ENCODE data around the gene ZNF354C.
"Not testable (repeated sequence)": the region's sequence is repeated elsewhere in the genome, so short reads cannot be mapped to it uniquely, and the experiment has no call there.

Gene ZNF354C

GRCh38 chr5:179060116-179061008 lies at the start of gene ZNF354C:
TSS of gene ZNF354C (plus strand) at chr5:179060373. CDS start at chr5:179062069, 1,696 bp downstream.
- peak; percentile 74 to 79 (median 76) for DNase-seq (ENCODE audit: low read depth in 2 of 3, low spot score in 1 of 3)

GRCh38 chr5:179023528-179024189 lies 36.5 kb upstream of the ZNF354C start, which contains the start of gene ZNF879:
TSS of gene ZNF879 (plus strand) at chr5:179023804. CDS start at chr5:179025005, 1,201 bp downstream.
- DNase-seq (ENCODE audit: low read depth in 2 of 3, low spot score in 1 of 3): peak; percentile 84 to 87 (median 86)

DNA sequence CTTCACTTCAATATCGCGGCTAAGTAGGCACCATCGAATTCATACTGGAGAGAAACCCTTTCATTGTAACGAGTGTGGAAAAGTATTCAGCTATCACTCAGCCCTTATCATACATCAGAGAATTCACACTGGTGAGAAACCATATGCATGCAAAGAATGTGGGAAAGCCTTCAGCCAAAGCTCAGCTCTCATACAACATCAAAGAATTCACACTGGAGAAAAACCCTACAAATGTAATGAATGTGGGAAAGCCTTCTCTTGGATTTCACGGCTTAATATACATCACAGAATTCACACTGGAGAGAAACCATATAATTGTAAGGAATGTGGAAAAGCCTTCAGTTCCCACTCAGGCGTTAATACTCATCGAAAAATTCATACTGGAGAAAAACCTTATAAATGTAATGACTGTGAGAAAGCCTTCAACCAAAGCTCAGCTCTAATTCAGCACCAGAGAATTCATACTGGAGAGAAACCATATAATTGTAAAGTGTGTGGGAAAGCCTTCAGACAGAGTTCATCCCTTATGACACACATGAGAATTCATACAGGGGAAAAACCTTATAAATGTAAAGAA lies 27.1 kb upstream of the ZNF354C start:
- no peak for DNase-seq (ENCODE audit: low read depth in 2 of 3, low spot score in 1 of 3)

DNA sequence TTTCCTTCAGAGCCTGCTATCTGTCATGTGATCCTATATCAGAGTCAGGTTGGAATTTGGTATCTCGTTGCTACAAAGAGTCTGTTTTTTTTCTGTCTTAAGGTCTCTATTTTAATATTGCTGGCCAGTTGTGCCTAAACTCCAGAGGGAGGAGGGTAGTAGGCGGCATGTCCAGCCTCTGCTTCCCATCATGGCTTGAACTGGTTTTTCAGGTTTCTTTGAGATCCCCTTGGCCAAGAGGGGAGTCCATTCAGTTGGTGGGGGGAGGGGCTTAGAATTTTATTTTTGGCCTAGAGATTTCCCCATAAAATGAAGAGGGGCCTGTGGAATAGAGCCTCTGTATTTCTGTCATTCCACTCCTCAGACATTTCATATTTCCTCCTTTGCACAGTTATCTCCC lies 15.4 kb upstream of the ZNF354C start:
- DNase-seq (ENCODE audit: low read depth in 2 of 3, low spot score in 1 of 3): no peak

GRCh38 chr5:179051784-179052183 lies 8.4 kb upstream of the ZNF354C start:
- DNase-seq (ENCODE audit: low read depth in 2 of 3, low spot score in 1 of 3): no peak

GRCh38 chr5:179054036-179054785 lies 6.0 kb upstream of the ZNF354C start:
- no peak for DNase-seq (ENCODE audit: low read depth in 2 of 3, low spot score in 1 of 3)

- DNase-seq (ENCODE audit: low read depth in 2 of 3, low spot score in 1 of 3): no peak
Measured at GRCh38 chr5:179054876-179055275, 5.3 kb upstream of the ZNF354C start.

GRCh38 chr5:179055436-179055835 lies 4.7 kb upstream of the ZNF354C start:
- no peak for DNase-seq (ENCODE audit: low read depth in 2 of 3, low spot score in 1 of 3)

DNA sequence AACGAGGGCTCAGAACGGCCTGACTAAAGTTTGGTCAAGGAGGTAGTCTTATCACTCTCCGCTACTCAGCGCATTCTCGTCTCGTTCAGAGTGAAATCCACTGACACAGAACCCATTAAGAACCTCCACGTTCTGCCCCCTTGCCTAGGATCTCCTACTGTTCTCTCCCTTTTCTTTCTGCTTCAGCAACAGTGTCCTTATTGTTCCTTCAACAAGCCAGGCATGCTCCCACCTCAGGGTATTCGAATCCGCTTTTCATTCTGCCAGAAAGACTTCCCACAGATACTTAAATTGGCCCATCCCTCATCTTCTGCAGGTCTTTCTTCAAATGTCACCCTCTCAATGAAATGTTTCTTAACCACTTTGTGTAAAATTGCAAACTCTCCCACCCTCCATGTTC lies 4.3 kb upstream of the ZNF354C start:
- DNase-seq (ENCODE audit: low read depth in 2 of 3, low spot score in 1 of 3): no peak

GRCh38 chr5:179061025-179061424 lies 852 bp downstream of the ZNF354C start:
- DNase-seq (ENCODE audit: low read depth in 2 of 3, low spot score in 1 of 3): no peak

- DNase-seq (ENCODE audit: low read depth in 2 of 3, low spot score in 1 of 3): no peak
Measured at GRCh38 chr5:179065703-179066102, 5.5 kb downstream of the ZNF354C start.

- DNase-seq (ENCODE audit: low read depth in 2 of 3, low spot score in 1 of 3): no peak
Measured at GRCh38 chr5:179079165-179079987, 19.2 kb downstream of the ZNF354C start.

- no peak for DNase-seq (ENCODE audit: low read depth in 2 of 3, low spot score in 1 of 3)
Measured at GRCh38 chr5:179080724-179081123, 20.6 kb downstream of the ZNF354C start.

DNA sequence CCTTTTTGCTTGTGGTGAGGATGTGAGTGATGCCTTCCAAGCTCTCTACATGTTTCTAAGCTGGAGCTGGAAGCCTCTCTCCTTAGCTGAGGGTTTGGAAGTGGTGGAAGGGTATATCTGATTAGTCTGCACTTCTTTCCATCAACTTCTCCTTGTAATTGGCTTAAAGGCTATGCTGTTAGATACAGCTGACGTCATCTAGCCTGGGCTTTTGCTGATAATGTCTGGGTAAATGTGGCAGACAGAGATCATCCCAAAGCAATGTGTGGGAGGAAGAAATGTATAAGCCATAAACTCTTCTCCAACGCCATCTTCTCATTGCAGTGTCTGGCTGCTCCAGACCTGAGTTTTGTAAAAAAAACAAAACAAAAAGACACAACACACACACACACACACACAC lies 29.3 kb downstream of the ZNF354C start:
- no peak for DNase-seq (ENCODE audit: low read depth in 2 of 3, low spot score in 1 of 3)

- DNase-seq (ENCODE audit: low read depth in 2 of 3, low spot score in 1 of 3): not testable (repeated sequence)
Measured at GRCh38 chr5:179101282-179101681, 41.1 kb downstream of the ZNF354C start.

- DNase-seq (ENCODE audit: low read depth in 2 of 3, low spot score in 1 of 3): no peak
Measured at GRCh38 chr5:179110528-179110927, 50.4 kb downstream of the ZNF354C start.

GRCh38 chr5:179111267-179112207 lies 51.4 kb downstream of the ZNF354C start:
- DNase-seq (ENCODE audit: low read depth in 2 of 3, low spot score in 1 of 3): no peak

DNA sequence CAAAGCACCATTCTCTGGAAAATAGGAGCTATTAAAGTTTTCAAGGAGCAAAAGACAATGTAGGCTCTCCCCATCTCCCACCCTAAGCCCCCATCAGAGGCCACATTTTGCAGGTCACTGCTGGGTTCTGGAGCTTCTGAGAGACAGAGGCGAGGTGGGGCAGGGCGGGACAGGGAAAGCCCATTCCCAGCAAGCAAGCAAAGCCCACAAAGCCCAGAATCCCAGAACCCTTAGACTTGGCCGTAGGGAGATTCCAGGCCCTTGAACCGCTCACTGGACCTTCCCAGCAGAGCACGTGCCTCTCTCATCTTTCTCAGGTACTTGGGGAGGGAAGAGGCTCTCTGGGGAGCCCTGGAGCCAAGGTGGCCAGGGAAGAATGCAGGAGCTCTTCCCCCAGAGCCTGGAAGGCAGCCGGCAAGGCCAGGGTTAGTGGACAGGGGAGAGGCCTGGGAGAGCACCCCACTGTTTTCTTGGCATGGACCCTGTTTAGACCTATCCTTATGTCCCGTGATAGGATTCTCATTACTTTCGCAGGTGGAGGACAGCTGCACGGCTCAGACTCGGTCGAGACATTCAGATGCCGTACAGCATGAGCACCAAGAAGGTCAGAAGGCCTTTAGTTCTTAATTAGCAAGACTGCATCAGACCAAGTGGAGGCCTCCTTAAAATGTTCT lies 52.4 kb downstream of the ZNF354C start:
- DNase-seq (ENCODE audit: low read depth in 2 of 3, low spot score in 1 of 3): no peak

GRCh38 chr5:179113143-179113530 lies 53.0 kb downstream of the ZNF354C start:
- no peak for DNase-seq (ENCODE audit: low read depth in 2 of 3, low spot score in 1 of 3)

All from stimulated activated CD4-positive, alpha-beta T cell treated with anti-CD3 and anti-CD28 coated beads, Interleukin-12 subunit alpha, Interleukin-12 subunit beta, amount 100 ng/mL, for 48 hours (primary cell).